ENCODE data around the gene ABCA4.

ABCA4 gene

GRCh38 chr1:94060720-94061119 is 60.2 kb downstream of the ABCA4 start:
- TF ChIP-seq POLR2AphosphoS5 (IDR thresholded peaks at IDR 0.05; ENCODE audit: low read depth, low read length), result no peak
- FAIRE-seq (no peak), DNase-seq (ENCODE audit: insufficient read length) (no peak)

DNA sequence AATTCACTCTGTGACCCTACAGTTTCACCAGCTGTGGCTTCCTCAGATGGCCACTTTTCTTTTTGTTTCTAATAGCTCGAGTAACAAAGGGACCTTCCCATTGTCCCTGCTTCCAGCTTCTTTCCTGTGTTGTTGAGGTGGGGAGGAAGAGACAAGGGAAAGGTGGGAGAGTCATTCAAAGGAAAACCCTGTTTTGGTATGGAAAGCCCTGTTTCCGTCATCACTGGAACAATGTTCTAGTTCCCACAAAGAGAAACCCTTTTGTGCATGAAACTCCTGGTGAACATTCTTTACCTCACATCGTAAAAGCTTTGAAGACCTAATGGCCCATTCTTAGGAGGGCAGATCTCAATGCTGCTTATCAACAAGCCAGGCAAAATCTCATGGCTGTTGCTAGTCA is 62.2 kb downstream of the ABCA4 start:
- DNase-seq (ENCODE audit: insufficient read length), result no peak
- peak; percentile 38 for FAIRE-seq
- TF ChIP-seq POLR2A (IDR thresholded peaks at IDR 0.05; ENCODE audit: low read depth, low read length) (no peak), POLR2AphosphoS5 (IDR thresholded peaks at IDR 0.05; ENCODE audit: low read depth, low read length) (no peak), TAF1 (IDR thresholded peaks at IDR 0.05; ENCODE audit: borderline replicate concordance, low read depth, low read length) (no peak)

GRCh38 chr1:94056996-94057395 is 64.0 kb downstream of the ABCA4 start:
- TF ChIP-seq TAF1 (IDR thresholded peaks at IDR 0.05; ENCODE audit: borderline replicate concordance, low read depth, low read length), result no peak
- TF ChIP-seq POLR2AphosphoS5 (IDR thresholded peaks at IDR 0.05; ENCODE audit: low read depth, low read length), result no peak
- no peak for TF ChIP-seq POLR2A (IDR thresholded peaks at IDR 0.05; ENCODE audit: low read depth, low read length)
- no peak for DNase-seq (ENCODE audit: insufficient read length)
- no peak for FAIRE-seq

DNA sequence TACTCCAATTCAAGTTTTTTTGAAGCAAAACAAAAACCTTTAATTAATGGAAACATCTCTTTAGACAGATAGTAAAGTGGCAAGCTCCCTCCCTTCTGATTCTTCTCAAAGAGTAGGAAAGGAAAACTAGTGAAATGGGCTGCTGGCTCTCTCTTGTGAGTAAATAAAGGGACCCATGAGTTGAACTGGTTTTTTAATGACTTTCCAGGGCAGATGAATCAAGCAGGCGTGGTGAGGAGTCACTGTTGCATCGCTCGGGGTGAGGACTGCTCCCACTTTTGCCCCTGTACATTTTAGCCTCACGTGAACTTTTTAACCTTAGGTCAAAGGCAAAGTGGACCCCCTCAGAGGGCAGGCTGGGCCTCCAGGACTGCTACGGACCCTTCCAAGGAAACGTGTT is 64.8 kb downstream of the ABCA4 start:
- no peak for FAIRE-seq
- TF ChIP-seq POLR2AphosphoS5 (IDR thresholded peaks at IDR 0.05; ENCODE audit: low read depth, low read length), result no peak
- no peak for TF ChIP-seq POLR2A (IDR thresholded peaks at IDR 0.05; ENCODE audit: low read depth, low read length)
- no peak for TF ChIP-seq TAF1 (IDR thresholded peaks at IDR 0.05; ENCODE audit: borderline replicate concordance, low read depth, low read length)
- no peak for DNase-seq (ENCODE audit: insufficient read length)

GRCh38 chr1:94055459-94056122 is 65.4 kb downstream of the ABCA4 start:
- no peak for TF ChIP-seq POLR2AphosphoS5 (IDR thresholded peaks at IDR 0.05; ENCODE audit: low read depth, low read length)
- no peak for TF ChIP-seq POLR2A (IDR thresholded peaks at IDR 0.05; ENCODE audit: low read depth, low read length)
- no peak for TF ChIP-seq TAF1 (IDR thresholded peaks at IDR 0.05; ENCODE audit: borderline replicate concordance, low read depth, low read length)
- DNase-seq (ENCODE audit: insufficient read length) (no peak), FAIRE-seq (no peak)

DNA sequence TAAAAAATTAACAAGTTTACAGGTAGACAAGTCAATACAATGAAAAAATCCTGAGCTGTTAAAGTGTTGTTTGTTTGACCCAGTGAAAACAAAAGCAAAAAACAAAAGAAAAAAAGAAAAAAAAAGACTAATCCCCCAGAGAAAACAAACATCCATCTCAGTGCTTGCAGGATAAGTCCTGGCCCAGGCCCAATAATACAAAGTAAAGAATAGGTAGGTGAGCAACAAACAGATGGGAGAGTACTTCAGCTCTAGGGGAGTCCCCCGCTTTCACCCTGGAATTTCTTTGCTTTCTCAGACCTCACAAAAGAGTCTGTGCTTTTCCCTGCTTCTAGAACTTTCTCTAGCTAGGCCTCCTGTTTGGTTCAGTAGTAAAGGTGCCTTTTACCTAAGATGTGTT is 70.3 kb downstream of the ABCA4 start:
- FAIRE-seq (no peak), DNase-seq (ENCODE audit: insufficient read length) (no peak)
- TF ChIP-seq POLR2A (IDR thresholded peaks at IDR 0.05; ENCODE audit: low read depth, low read length) (no peak), TAF1 (IDR thresholded peaks at IDR 0.05; ENCODE audit: borderline replicate concordance, low read depth, low read length) (no peak), POLR2AphosphoS5 (IDR thresholded peaks at IDR 0.05; ENCODE audit: low read depth, low read length) (no peak)

DNA sequence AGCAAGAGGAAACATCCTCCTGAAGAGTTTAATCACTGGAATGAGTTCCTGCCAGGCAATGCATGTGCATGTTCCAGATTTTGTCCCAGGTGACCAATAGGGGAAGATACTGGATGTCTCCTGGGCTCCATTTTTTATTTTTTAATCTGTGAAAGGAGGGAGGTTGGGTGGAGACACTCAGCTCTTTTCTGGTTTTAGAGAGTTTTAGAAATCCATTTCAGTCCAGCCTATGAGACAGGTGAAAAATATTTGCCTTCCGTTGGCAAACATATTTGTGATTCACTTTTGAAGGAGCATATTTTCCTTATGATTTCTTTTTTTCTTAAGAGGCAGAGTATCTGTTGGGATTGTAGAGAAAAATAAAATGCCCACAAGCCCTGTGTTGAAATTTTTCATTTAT is 70.7 kb downstream of the ABCA4 start:
- TF ChIP-seq POLR2A (IDR thresholded peaks at IDR 0.05; ENCODE audit: low read depth, low read length), result no peak
- no peak for TF ChIP-seq TAF1 (IDR thresholded peaks at IDR 0.05; ENCODE audit: borderline replicate concordance, low read depth, low read length)
- no peak for TF ChIP-seq POLR2AphosphoS5 (IDR thresholded peaks at IDR 0.05; ENCODE audit: low read depth, low read length)
- FAIRE-seq (no peak), DNase-seq (ENCODE audit: insufficient read length) (no peak)

DNA sequence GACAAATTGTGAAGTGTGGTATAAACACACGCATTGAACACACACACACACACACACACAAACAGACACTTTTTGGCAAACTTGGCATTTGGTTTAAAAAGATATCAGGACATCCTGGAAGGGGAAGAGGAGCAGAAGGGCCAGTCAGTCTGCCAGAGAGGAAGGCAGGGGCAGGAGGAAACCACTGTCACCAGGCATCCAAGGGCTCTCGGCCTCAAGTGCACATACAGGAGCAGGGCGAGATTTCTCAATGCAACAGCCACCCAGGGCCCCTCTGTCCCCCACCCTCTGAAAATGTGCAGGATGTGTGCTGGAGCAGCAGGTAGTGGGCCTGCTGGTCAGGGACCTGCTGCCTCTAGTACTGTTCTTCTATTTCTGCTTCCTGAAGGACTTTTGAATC is 71.2 kb downstream of the ABCA4 start:
- no peak for FAIRE-seq
- no peak for DNase-seq (ENCODE audit: insufficient read length)
- TF ChIP-seq POLR2AphosphoS5 (IDR thresholded peaks at IDR 0.05; ENCODE audit: low read depth, low read length) (no peak), TAF1 (IDR thresholded peaks at IDR 0.05; ENCODE audit: borderline replicate concordance, low read depth, low read length) (no peak), POLR2A (IDR thresholded peaks at IDR 0.05; ENCODE audit: low read depth, low read length) (no peak)

DNA sequence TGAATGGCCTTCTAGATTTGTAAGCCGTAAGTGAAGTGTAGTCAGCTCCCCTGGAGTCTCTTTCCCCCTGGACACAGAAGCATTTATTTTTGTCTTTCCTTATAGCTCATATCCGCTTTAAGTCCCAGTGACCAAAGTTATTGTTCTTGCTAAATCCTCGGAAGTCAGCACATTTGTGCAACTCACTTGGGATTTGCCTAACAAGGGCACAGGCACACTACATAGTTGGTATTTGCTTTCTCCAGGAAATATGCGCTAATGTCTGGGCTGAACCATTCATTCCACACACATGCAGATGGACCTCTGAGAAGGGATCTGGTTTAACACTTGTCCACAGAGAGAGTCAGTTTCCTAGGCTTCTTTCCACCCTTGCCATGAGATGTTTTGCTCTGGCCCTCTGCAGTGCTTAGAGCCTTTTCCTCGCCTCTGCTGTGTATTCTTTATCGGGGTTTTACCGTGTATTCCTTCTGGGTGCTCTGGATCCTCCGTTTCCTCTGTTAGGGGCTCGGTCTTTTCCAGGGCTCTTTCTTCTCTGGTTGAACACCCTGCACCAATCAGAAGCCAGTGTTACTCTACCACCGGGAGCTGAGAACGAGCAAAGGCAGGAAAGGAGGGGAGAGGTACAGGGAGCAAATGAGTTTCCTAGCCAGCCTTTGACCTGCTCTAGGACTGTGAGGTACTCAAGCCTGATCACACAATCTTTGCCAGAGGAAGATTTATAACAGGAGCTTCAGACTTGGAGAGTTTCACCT is 72.4 kb downstream of the ABCA4 start:
- TF ChIP-seq POLR2A (IDR thresholded peaks at IDR 0.05; ENCODE audit: low read depth, low read length) (no peak), POLR2AphosphoS5 (IDR thresholded peaks at IDR 0.05; ENCODE audit: low read depth, low read length) (no peak), TAF1 (IDR thresholded peaks at IDR 0.05; ENCODE audit: borderline replicate concordance, low read depth, low read length) (no peak)
- DNase-seq (ENCODE audit: insufficient read length), result no peak
- no peak for FAIRE-seq

DNA sequence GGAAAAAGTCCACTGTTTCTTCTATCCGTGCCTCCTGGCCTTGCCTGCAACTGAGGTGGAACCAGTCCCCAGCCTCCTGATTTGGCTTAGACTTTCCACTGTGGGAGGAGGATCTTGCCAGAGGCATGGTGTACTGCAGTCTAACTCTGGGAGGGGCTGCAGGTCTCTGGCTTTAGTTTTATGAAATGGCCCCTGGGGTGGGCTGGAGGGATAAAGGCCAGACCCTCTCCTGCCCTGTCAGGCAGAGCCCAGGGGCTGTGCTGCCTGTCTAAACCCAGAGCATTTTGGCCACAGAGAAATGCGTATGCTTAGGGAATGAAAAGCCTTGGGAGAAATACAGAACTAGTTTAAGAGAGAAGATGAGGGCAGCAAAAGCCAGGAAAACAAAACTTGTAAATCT is 73.0 kb downstream of the ABCA4 start:
- DNase-seq (ENCODE audit: insufficient read length) (no peak), FAIRE-seq (no peak)
- TF ChIP-seq POLR2A (IDR thresholded peaks at IDR 0.05; ENCODE audit: low read depth, low read length) (no peak), POLR2AphosphoS5 (IDR thresholded peaks at IDR 0.05; ENCODE audit: low read depth, low read length) (no peak), TAF1 (IDR thresholded peaks at IDR 0.05; ENCODE audit: borderline replicate concordance, low read depth, low read length) (no peak)

GRCh38 chr1:94045465-94046056 is 75.4 kb downstream of the ABCA4 start:
- FAIRE-seq (peak; percentile 56), DNase-seq (ENCODE audit: insufficient read length) (no peak)

GRCh38 chr1:94044891-94045290 is 76.1 kb downstream of the ABCA4 start:
- FAIRE-seq, result no peak
- DNase-seq (ENCODE audit: insufficient read length), result no peak
- TF ChIP-seq TAF1 (IDR thresholded peaks at IDR 0.05; ENCODE audit: borderline replicate concordance, low read depth, low read length) (no peak), POLR2AphosphoS5 (IDR thresholded peaks at IDR 0.05; ENCODE audit: low read depth, low read length) (no peak), POLR2A (IDR thresholded peaks at IDR 0.05; ENCODE audit: low read depth, low read length) (no peak)

More at GRCh38 chr1:94045465-94046056, 75.4 kb downstream of the ABCA4 start:
- no peak for TF ChIP-seq TAF1 (IDR thresholded peaks at IDR 0.05; ENCODE audit: borderline replicate concordance, low read depth, low read length)
- TF ChIP-seq POLR2AphosphoS5 (IDR thresholded peaks at IDR 0.05; ENCODE audit: low read depth, low read length), result no peak
- TF ChIP-seq POLR2A (IDR thresholded peaks at IDR 0.05; ENCODE audit: low read depth, low read length), result no peak
